GM23248 (cell line): ENCODE results near the gene FAT4. TPM values are rescaled to one million over a fixed set of nuclear protein-coding genes. Genes with fewer than 3 reads are reported as not detected.

ENCODE experiments used
- DNase-seq: peaks from one replicate; pipeline ENCODE4 v3.0.0-alpha.2; 2015
- H2AFZ ChIP-seq: fragments of 200-600 bp; sonication (generic); 2 replicates; pipeline ENCODE4 v1.6.1; 2016; ENCODE audit warnings: antibody characterized with exemption
- H3F3A ChIP-seq: fragments of 200-600 bp; sonication (generic); 2 replicates; pipeline ENCODE4 v1.6.1; 2016; ENCODE audit warnings: mild to moderate bottlenecking, antibody characterized with exemption, mixed run types; ENCODE audit not compliant: insufficient read depth
- H3K27ac ChIP-seq: fragments of 200-600 bp; sonication (generic); 2 replicates; pipeline ENCODE4 v1.5.1; 2016; ENCODE audit warnings: mild to moderate bottlenecking
- H3K27me3 ChIP-seq: fragments of 200-600 bp; sonication (generic); replicated peaks from 2 replicates; pipeline ENCODE4 v1.6.1; 2016; ENCODE audit warnings: mild to moderate bottlenecking; ENCODE audit not compliant: insufficient read depth
- H3K36me3 ChIP-seq: fragments of 200-600 bp; sonication (generic); 2 replicates; pipeline ENCODE4 v1.6.1; 2016; ENCODE audit warnings: low read depth, mild to moderate bottlenecking
- H3K4me1 ChIP-seq: fragments of 200-600 bp; sonication (generic); 2 replicates; pipeline ENCODE4 v1.6.1; 2016; ENCODE audit warnings: mild to moderate bottlenecking; ENCODE audit not compliant: insufficient read depth
- H3K4me2 ChIP-seq: fragments of 200-600 bp; sonication (generic); one replicate; pipeline ENCODE4 v1.6.1; 2016; ENCODE audit warnings: mild to moderate bottlenecking; ENCODE audit not compliant: unreplicated experiment
- H3K4me3 ChIP-seq: fragments of 200-600 bp; sonication (generic); 2 replicates; pipeline ENCODE4 v1.5.1; 2016; ENCODE audit warnings: mild to moderate bottlenecking
- H3K79me2 ChIP-seq: fragments of 200-600 bp; sonication (generic); 2 replicates; pipeline ENCODE4 v1.6.1; 2016; ENCODE audit warnings: mild to moderate bottlenecking; ENCODE audit not compliant: insufficient read depth
- H3K9ac ChIP-seq: fragments of 200-600 bp; sonication (generic); 2 replicates; pipeline ENCODE4 v1.6.1; 2016; ENCODE audit warnings: mild to moderate bottlenecking
- H3K9me2 ChIP-seq: fragments of 200-600 bp; sonication (generic); 2 replicates; pipeline ENCODE4 v1.6.1; 2016; ENCODE audit warnings: mixed run types, mild to moderate bottlenecking, moderate library complexity; ENCODE audit not compliant: insufficient read depth
- H3K9me3 ChIP-seq: fragments of 200-600 bp; sonication (generic); one replicate; pipeline ENCODE4 v1.6.1; 2017; ENCODE audit warnings: low read depth
- H4K20me1 ChIP-seq: fragments of 200-600 bp; sonication (generic); 2 replicates; pipeline ENCODE4 v1.6.0; 2016; ENCODE audit not compliant: insufficient read depth
- EZH2 ChIP-seq: fragments of 200-600 bp; sonication (generic); IDR thresholded peaks from 2 replicates; pipeline ENCODE4 v1.6.1; 2018; ENCODE audit warnings: antibody characterized with exemption, mild to moderate bottlenecking; ENCODE audit not compliant: insufficient read depth, poor library complexity, severe bottlenecking
- EZH2phosphoT487 ChIP-seq: fragments of 200-600 bp; sonication (generic); IDR thresholded peaks from 2 replicates; pipeline ENCODE4 v1.6.1; 2018; ENCODE audit warnings: antibody characterized with exemption, moderate library complexity, mild to moderate bottlenecking, low read depth; ENCODE audit not compliant: insufficient read depth
- WGBS, 2 experiments: methylation state at CpG; one replicate each; pipeline ENCODE4 v1.1.6; 2015 to 2017; ENCODE audit warnings: low lambda C conversion rate in 2 of 2, low coverage in 1 of 2; ENCODE audit errors: missing lambda C conversion rate in 2 of 2; 5-methylcytosine and 5-hydroxymethylcytosine counted together
- in situ Hi-C: fragments of 300-500 bp; cut with MboI; formaldehyde crosslinking; loops from 2 replicates; pipeline ENCODE4 v1.15.0; 2020
- polyA plus RNA-seq: library from polyadenylated mRNA; unstranded; fragments of >200 nt; fragmentation: Nextera tagmentation; extraction: Ambion mirVana; gene quantifications from 2 replicates; pipeline ENCODE4 v1.2.1, GENCODE V29; 2016
- small RNA-seq: library from RNA; depleted of rRNA; stranded (forward); fragments of <200 nt; gene quantifications from one replicate; pipeline ENCODE3, GENCODE V24; 2014; ENCODE audit warnings: low read depth, low replicate concordance
- total RNA-seq: library from RNA; depleted of rRNA; stranded (reverse); fragments of >200 nt; shearing (Covaris generic); gene quantifications from 2 replicates; pipeline ENCODE4 v1.2.3, GENCODE V29; 2014

FAT4 gene
- total and polyA plus RNA-seq, 2 experiments from 2014 or later: 2.4 to 22.0 TPM

DNA sequence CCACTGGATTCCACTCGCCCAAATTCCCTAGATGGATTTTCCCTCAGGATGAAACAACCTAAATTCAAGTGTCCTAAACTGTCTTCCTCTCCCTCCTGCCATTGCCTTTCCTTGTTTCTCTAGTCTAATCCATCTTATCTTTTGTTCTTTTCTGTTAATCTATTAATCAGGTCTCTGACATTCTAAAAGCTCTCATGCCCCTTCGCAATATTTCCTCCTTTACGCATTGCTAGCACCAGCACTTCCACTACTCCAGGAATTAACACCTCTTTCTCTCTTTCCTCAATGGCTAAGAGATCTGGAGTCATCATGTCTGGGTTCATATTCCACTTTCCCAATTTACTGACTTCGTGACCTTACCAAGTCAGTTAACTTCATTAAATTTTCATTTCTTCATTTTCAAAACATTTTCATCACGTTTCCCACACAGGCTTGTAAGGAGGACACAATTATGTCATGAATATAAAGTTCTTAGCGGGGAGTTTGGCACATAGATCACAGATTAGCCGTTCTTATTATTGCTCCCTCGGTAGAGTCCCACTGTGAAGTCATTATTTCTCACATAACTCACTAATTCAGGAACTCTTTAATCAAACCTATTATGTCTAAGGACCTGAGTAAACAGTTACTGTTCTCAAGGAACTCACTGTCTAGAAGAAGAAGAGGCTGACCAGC is 45.3 kb downstream of the FAT4 start:
- peak overlapping the region; percentile 24 for H3K4me2 ChIP-seq

DNA sequence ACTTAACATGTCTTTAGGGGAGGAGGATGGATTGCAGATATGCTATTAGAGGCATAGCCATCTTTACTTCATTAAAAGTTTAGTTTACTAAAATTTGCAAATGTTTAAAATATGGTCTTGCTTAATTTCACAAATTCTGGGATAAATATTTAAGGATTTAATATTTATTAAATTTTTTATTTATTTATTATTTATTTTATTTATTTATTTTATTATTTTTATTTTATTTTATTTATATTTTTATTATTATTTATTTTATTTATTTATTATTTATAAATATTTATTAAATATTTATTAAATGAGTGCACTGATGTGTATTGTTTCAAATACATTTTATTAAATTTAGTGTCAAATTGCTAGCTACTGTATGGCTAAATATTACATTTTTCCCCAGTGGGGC is 46.0 kb downstream of the FAT4 start:
- H3K79me2 ChIP-seq: peaks cover 54% of the 10 kb centered on the region
- in situ Hi-C loops: no loop called here

More for the DNA sequence above, 45.3 kb downstream of the FAT4 start:
- no peaks in the 10 kb centered on the region for H3K36me3 ChIP-seq
- H3K9me3 ChIP-seq: no peaks in the 10 kb centered on the region
- no peak overlapping the region for H3K9ac ChIP-seq
- WGBS, 2 experiments: 40 to 45% methylated on average over 8 of the region's 8 CpGs
- peak; percentile 7 for DNase-seq
- H3K4me3 ChIP-seq: peak overlapping the region; percentile 12; the same call in 1 of the 2 replicates
- no peak overlapping the region for H3K27ac ChIP-seq
- H3K4me1 ChIP-seq: 0 out of 2 replicates have a peak, but pooled peaks cover 9% of the 10 kb centered on the region
- peak overlapping the region; percentile 41; the same call in 1 of the 2 replicates for H2AFZ ChIP-seq
- no peaks in the 10 kb centered on the region for H4K20me1 ChIP-seq
- no peaks in the 10 kb centered on the region for H3K27me3 ChIP-seq
- no peaks in the 10 kb centered on the region for H3F3A ChIP-seq
- H3K9me2 ChIP-seq: no peaks in the 10 kb centered on the region
- in situ Hi-C loops: no loop called here
- H3K79me2 ChIP-seq: peaks cover 60% of the 10 kb centered on the region
- TF ChIP-seq EZH2 (no peak), EZH2phosphoT487 (no peak)

More for the DNA sequence above, 46.0 kb downstream of the FAT4 start:
- H3F3A ChIP-seq: no peaks in the 10 kb centered on the region
- H3K9me2 ChIP-seq: no peaks in the 10 kb centered on the region
- H3K4me2 ChIP-seq: peak overlapping the region; percentile 24
- no peak for TF ChIP-seq EZH2phosphoT487
- TF ChIP-seq EZH2: no peak
- no peak for DNase-seq
- H3K9ac ChIP-seq: no peak overlapping the region
- H3K36me3 ChIP-seq: no peaks in the 10 kb centered on the region
- 0 out of 2 replicates have a peak, but pooled peaks cover 9% of the 10 kb centered on the region for H3K4me1 ChIP-seq
- H2AFZ ChIP-seq: no peak overlapping the region; the same call in 1 of the 2 replicates
- no peaks in the 10 kb centered on the region for H4K20me1 ChIP-seq
- H3K9me3 ChIP-seq: no peaks in the 10 kb centered on the region
- H3K4me3 ChIP-seq: no peak overlapping the region
- no peaks in the 10 kb centered on the region for H3K27me3 ChIP-seq
- H3K27ac ChIP-seq: no peak overlapping the region

Small RNA genes lying within 50 kb of the gene (small RNA-seq; reads per million reads assigned to genes)
- not detected for gene RF00019
